ENCODE measurements around the gene CXCL16.
"Not testable (repeated sequence)": the region's sequence is repeated elsewhere in the genome, so short reads cannot be mapped to it uniquely, and the experiment has no call there.

GRCh38 chr17:4689872-4690271, 49.9 kb downstream of the CXCL16 start:
- TF ChIP-seq CTCF (IDR thresholded peaks at IDR 0.05); CHD2 (IDR thresholded peaks at IDR 0.05; ENCODE audit: low read length, partially characterized antibody); ELK1 (IDR thresholded peaks at IDR 0.05; ENCODE audit: low read depth, low read length); PBX3 (IDR thresholded peaks at IDR 0.05); NFE2L2 (conservative IDR thresholded peaks at IDR 0.05; ENCODE audit: low read length); POLR2A (IDR thresholded peaks at IDR 0.05; ENCODE audit: low read length); TFCP2L1 (CRISPR knock-in tag; IDR thresholded peaks at IDR 0.05); PHF8 (IDR thresholded peaks at IDR 0.05; ENCODE audit: borderline replicate concordance, low read depth); ESRRA (IDR thresholded peaks at IDR 0.05; ENCODE audit: borderline replicate concordance, low read length); SREBF2 (IDR thresholded peaks at IDR 0.05); EHF (CRISPR knock-in tag; IDR thresholded peaks at IDR 0.05); HDAC2 (IDR thresholded peaks at IDR 0.05); ZNF302 (CRISPR knock-in tag; IDR thresholded peaks at IDR 0.05); MAX (IDR thresholded peaks at IDR 0.05): not testable (repeated sequence)
